HG03457 (cell line): ENCODE results near the gene BLOC1S1.

Experiments used
- ATAC-seq: cut with Tn5 transposase; IDR thresholded peaks from one replicate; pipeline ENCODE4 v1.9.1; 2021; ENCODE audit warnings: moderate number of reproducible peaks; ENCODE audit not compliant: unreplicated experiment

Gene BLOC1S1

GRCh38 chr12:55726971-55727370, 11.1 kb downstream of the BLOC1S1 start:
- no peak for ATAC-seq

- ATAC-seq: no peak
Observed at GRCh38 chr12:55727643-55728185, 11.9 kb downstream of the BLOC1S1 start.

GRCh38 chr12:55728186-55728938, 12.5 kb downstream of the BLOC1S1 start:
- ATAC-seq: peak; percentile 20

- ATAC-seq: peak; percentile 53
Observed at GRCh38 chr12:55728939-55729818, 13.3 kb downstream of the BLOC1S1 start, which contains the start of gene CD63. Gene CD63, minus strand, starts transcription at chr12:55729009. Its CDS starts 668 bp downstream, at chr12:55728341.

GRCh38 chr12:55729819-55730818, 14.3 kb downstream of the BLOC1S1 start:
- ATAC-seq: peak; percentile 35

GRCh38 chr12:55732288-55732687, 16.4 kb downstream of the BLOC1S1 start:
- no peak for ATAC-seq

GRCh38 chr12:55733021-55733555, 17.2 kb downstream of the BLOC1S1 start:
- ATAC-seq: no peak

GRCh38 chr12:55733858-55734257, 18.0 kb downstream of the BLOC1S1 start:
- no peak for ATAC-seq

GRCh38 chr12:55734595-55734994, 18.7 kb downstream of the BLOC1S1 start:
- ATAC-seq: no peak

- ATAC-seq: no peak
Observed at GRCh38 chr12:55736076-55736475, 20.2 kb downstream of the BLOC1S1 start.

- no peak for ATAC-seq
Observed at GRCh38 chr12:55736780-55737580, 21.1 kb downstream of the BLOC1S1 start.

- no peak for ATAC-seq
Observed at GRCh38 chr12:55737581-55738122, 21.8 kb downstream of the BLOC1S1 start.

GRCh38 chr12:55738123-55739024, 22.5 kb downstream of the BLOC1S1 start:
- ATAC-seq: peak; percentile 66

- ATAC-seq: no peak
Observed at GRCh38 chr12:55739025-55739378, 23.2 kb downstream of the BLOC1S1 start.

- no peak for ATAC-seq
Observed at GRCh38 chr12:55741931-55742680, 26.3 kb downstream of the BLOC1S1 start.

- ATAC-seq: peak; percentile 24
Observed at GRCh38 chr12:55742719-55743405, 27.0 kb downstream of the BLOC1S1 start, which contains the start of gene GDF11. Gene GDF11, plus strand, starts transcription at chr12:55743122. Its CDS starts 195 bp downstream, at chr12:55743317.
